ENCODE results near the gene COL20A1. TPM values are rescaled to one million over a fixed set of nuclear protein-coding genes. Genes with fewer than 3 reads are reported as not detected.

COL20A1 gene
- total RNA-seq, result under 1 TPM in 3 of 5 donors, not detected in 2; 0.16 to 0.35 (median 0.23) TPM
- not detected for total RNA-seq (2013)
- total RNA-seq, result 0 to 0.46 (median 0.15) reads per million in 29 experiments

DNA sequence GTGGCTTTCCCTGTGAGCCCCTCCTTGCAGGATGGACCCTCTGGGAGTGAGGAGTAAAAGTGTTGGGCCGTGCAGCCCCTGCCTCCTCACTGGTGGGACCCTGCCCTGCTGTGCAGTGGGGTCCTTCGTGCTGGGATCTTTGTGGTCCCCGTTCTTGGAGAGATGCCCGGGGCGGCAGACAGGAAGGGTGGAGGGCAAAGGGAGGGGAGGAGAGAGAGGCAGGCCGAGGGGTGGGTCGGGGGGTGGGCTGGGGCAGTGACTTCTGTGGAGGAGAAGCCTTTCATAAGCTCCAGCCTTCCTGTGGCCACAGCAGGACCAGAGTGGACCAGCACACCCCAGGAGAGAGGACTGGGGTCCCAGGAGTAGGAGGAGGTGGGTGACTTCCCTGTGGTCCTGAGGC, at the start of gene COL20A1:
Gene COL20A1 (plus strand): TSS at position 283 of the 400 bp plus-strand sequence. CDS start 1,922 bp downstream, outside the sequence.
- Histone ChIP-seq H3K27me3 (replicated peaks in 1 of 2; ENCODE audit: control insufficient read depth in 2 of 2, extremely low read depth in 1 of 2, insufficient read depth in 2 of 2, low read length in 1 of 2) (peaks cover 0 to 55% of the 10 kb centered on the region in 2 experiments), H3K4me3 (ENCODE audit: control insufficient read depth in 1 of 2, extremely low read depth in 1 of 2, low read length in 1 of 2) (no peak within 1 kb of the TSS), H3K4me1 (ENCODE audit: control insufficient read depth in 1 of 2, extremely low read depth in 1 of 2, insufficient read depth in 2 of 2, low read length in 2 of 2) (peaks cover 0 to 22% of the 10 kb centered on the region in 2 experiments), H3K27ac (ENCODE audit: low read length) (no peak within 1 kb of the TSS), H3K36me3 (ENCODE audit: control insufficient read depth in 2 of 2, extremely low read depth in 1 of 2, insufficient read depth in 1 of 2, low read length in 1 of 2) (peaks cover 1 to 3% of the 10 kb centered on the region in 2 donors), H3K9me3 (no peaks in the 10 kb centered on the region)
- no peak for DNase-seq
- H3K4me1 Mint-ChIP-seq, result peaks cover 8 to 12% (median 9%) of the 10 kb centered on the region in 3 donors
- WGBS (ENCODE audit: insufficient coverage), result 34% methylated on average over 4 of the region's 7 CpGs
- no peaks in the 10 kb centered on the region for H3K9me3 Mint-ChIP-seq
- peaks cover 0 to 9% of the 10 kb centered on the region in 2 donors for H3K27me3 Mint-ChIP-seq
- CTCF ChIA-PET, result no interaction called here
- H3K36me3 Mint-ChIP-seq, result peaks cover 4% of the 10 kb centered on the region
- ATAC-seq (replicated peaks in 1 of 4), result no peak
- POLR2A ChIA-PET, result no interaction called here
- no peak within 1 kb of the TSS for H3K27ac Mint-ChIP-seq
- no peak within 1 kb of the TSS for H3K4me3 Mint-ChIP-seq

DNA sequence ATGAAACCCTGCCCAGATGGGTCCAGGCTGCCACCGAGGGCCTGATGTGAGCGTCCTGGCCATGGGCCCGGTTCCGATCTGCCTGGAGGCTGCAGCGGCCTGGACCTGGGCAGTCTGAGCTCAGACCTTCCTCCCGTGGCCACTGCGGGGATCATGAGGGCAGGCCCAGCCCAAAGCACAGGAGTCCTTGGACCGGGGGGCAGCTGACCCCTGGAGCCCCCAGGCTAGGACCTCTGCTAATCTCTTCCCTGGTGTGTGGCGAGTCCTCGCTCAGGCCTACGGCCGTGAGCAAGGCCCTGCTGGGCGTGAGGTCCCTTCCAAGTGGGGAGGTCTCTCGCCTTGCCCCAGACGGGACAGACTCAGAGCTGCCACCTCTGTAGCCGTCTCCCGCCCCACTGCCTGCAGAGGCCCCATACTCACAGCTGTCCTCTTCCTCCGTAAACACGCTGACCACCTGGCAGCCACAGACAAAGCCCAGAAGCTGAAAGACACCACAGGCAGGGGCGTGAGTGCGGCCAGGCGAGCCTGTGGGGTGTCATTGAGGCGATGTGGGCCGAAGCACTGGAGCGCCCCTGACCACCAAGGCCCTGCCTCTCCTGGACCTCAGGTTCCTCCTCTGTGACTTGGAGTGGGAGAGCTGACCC, 49.3 kb upstream of the COL20A1 start:
- H3K27me3 ChIP-seq (replicated peaks in 1 of 2; ENCODE audit: control insufficient read depth in 2 of 2, extremely low read depth in 1 of 2, insufficient read depth in 2 of 2, low read length in 1 of 2), result peaks cover 0 to 56% of the 10 kb centered on the region in 2 experiments
- no peak for ATAC-seq (replicated peaks in 1 of 4)
- Mint-ChIP-seq H3K27ac (no peak overlapping the region), H3K4me1 (no peaks in the 10 kb centered on the region), H3K4me3 (no peak overlapping the region), H3K36me3 (no peaks in the 10 kb centered on the region), H3K27me3 (peaks cover 14 to 34% of the 10 kb centered on the region in 2 donors), H3K9me3 (no peaks in the 10 kb centered on the region)
- 82% methylated on average over 20 of the region's 25 CpGs for WGBS (ENCODE audit: insufficient coverage)
- H3K9me3 ChIP-seq, result no peaks in the 10 kb centered on the region
- no peak overlapping the region for H3K4me3 ChIP-seq (ENCODE audit: control insufficient read depth in 1 of 2, extremely low read depth in 1 of 2, low read length in 1 of 2)
- H3K36me3 ChIP-seq (ENCODE audit: control insufficient read depth in 2 of 2, extremely low read depth in 1 of 2, insufficient read depth in 1 of 2, low read length in 1 of 2), result no peaks in the 10 kb centered on the region
- H3K27ac ChIP-seq (ENCODE audit: low read length), result no peak overlapping the region
- POLR2A ChIA-PET, result no interaction called here
- no peaks in the 10 kb centered on the region for H3K4me1 ChIP-seq (ENCODE audit: control insufficient read depth in 1 of 2, extremely low read depth in 1 of 2, insufficient read depth in 2 of 2, low read length in 2 of 2)
- DNase-seq, result no peak
- CTCF ChIA-PET, result no interaction called here

DNA sequence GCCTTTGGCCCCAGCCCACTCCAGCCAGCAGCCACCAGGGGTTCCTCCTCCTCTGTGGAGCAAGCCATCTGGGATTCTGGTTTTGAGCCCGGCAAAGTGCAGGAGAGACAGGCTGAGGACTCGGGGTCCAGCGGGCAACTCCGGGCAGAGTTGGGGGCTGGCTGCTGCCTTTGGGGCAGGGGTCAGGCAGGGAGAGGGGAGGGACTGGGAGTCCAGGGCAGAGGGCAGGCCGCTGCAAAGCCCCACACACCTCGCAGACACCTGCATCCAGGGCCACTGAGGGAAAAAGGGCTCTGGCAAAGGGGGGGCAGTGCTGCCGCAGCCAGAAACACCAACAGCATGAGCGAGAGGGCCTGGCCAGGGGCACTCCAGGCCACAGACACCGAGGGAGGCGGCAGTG, 48.5 kb upstream of the COL20A1 start:
- ATAC-seq (replicated peaks in 1 of 4) (no peak), DNase-seq (no peak)
- WGBS (ENCODE audit: insufficient coverage), result 84% methylated on average over 8 of the region's 10 CpGs
- Mint-ChIP-seq H3K36me3 (no peaks in the 10 kb centered on the region), H3K4me3 (no peak overlapping the region), H3K4me1 (no peaks in the 10 kb centered on the region), H3K9me3 (no peaks in the 10 kb centered on the region), H3K27me3 (peaks cover 17 to 40% of the 10 kb centered on the region in 2 donors), H3K27ac (no peak overlapping the region)
- Histone ChIP-seq H3K27me3 (replicated peaks in 1 of 2; ENCODE audit: control insufficient read depth in 2 of 2, extremely low read depth in 1 of 2, insufficient read depth in 2 of 2, low read length in 1 of 2) (peaks cover 0 to 63% of the 10 kb centered on the region in 2 experiments), H3K27ac (ENCODE audit: low read length) (no peak overlapping the region), H3K4me1 (ENCODE audit: control insufficient read depth in 1 of 2, extremely low read depth in 1 of 2, insufficient read depth in 2 of 2, low read length in 2 of 2) (no peaks in the 10 kb centered on the region), H3K9me3 (no peaks in the 10 kb centered on the region), H3K4me3 (ENCODE audit: control insufficient read depth in 1 of 2, extremely low read depth in 1 of 2, low read length in 1 of 2) (no peak overlapping the region), H3K36me3 (ENCODE audit: control insufficient read depth in 2 of 2, extremely low read depth in 1 of 2, insufficient read depth in 1 of 2, low read length in 1 of 2) (no peaks in the 10 kb centered on the region)
- POLR2A ChIA-PET, result no interaction called here
- CTCF ChIA-PET, result no interaction called here

DNA sequence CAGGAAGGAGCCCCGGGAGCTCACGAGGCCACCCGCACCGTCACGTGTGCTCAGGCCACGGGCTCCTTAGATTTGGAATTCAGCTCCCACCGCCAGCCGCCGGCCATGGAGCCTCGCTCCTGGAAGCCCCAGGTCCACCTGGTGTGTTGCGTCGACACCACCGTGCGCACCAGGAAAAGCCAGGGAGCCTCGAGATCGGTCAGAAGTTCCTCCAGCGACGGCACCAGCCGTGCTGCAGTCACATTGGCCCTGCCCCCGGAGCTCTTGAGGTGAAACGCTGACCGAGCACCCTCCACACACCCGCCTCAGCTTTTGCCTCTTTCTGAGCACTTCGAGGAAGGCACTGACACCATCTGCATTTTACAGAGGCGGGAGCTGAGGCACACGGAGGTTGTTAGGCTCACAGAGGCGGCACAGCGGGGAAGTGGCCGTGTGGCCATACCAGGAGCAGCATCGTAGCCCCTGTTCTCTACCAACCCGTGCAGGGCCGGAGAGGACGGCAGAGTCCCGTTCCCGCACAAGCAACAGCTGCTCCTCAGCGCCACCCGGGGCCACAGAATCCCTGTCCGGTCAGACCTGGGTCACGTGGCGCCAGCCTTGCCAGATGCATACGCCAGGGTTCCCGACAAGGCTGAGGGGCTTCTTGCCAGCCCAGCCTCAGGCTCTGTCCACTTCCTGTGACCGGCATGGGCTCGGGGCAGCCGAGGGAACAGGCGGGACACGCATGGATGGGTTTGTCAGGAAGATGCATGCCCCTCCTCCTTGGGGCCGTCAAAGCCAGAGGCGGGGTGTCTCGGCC, 46.3 kb upstream of the COL20A1 start:
- Histone ChIP-seq H3K27ac (ENCODE audit: low read length) (no peak overlapping the region), H3K4me3 (ENCODE audit: control insufficient read depth in 1 of 2, extremely low read depth in 1 of 2, low read length in 1 of 2) (no peak overlapping the region), H3K36me3 (ENCODE audit: control insufficient read depth in 2 of 2, extremely low read depth in 1 of 2, insufficient read depth in 1 of 2, low read length in 1 of 2) (no peaks in the 10 kb centered on the region), H3K4me1 (ENCODE audit: control insufficient read depth in 1 of 2, extremely low read depth in 1 of 2, insufficient read depth in 2 of 2, low read length in 2 of 2) (no peaks in the 10 kb centered on the region), H3K27me3 (replicated peaks in 1 of 2; ENCODE audit: control insufficient read depth in 2 of 2, extremely low read depth in 1 of 2, insufficient read depth in 2 of 2, low read length in 1 of 2) (peaks cover 0 to 69% of the 10 kb centered on the region in 2 experiments), H3K9me3 (no peaks in the 10 kb centered on the region)
- H3K4me1 Mint-ChIP-seq, result no peaks in the 10 kb centered on the region
- H3K36me3 Mint-ChIP-seq, result no peaks in the 10 kb centered on the region
- no peak overlapping the region for H3K4me3 Mint-ChIP-seq
- no peak for ATAC-seq (replicated peaks in 1 of 4)
- DNase-seq, result no peak
- H3K27me3 Mint-ChIP-seq, result peaks cover 30 to 53% of the 10 kb centered on the region in 2 donors
- no peak overlapping the region for H3K27ac Mint-ChIP-seq
- H3K9me3 Mint-ChIP-seq, result no peaks in the 10 kb centered on the region
- WGBS (ENCODE audit: insufficient coverage), result 33% methylated on average over 44 of the region's 50 CpGs
- CTCF ChIA-PET, result interaction anchor here in 1 of 2 donors (0.8 kb wide), 1 partner anchor 23 kb away, joined by 6 read pairs; no protein-coding TSS in a partner anchor
- POLR2A ChIA-PET, result no interaction called here

DNA sequence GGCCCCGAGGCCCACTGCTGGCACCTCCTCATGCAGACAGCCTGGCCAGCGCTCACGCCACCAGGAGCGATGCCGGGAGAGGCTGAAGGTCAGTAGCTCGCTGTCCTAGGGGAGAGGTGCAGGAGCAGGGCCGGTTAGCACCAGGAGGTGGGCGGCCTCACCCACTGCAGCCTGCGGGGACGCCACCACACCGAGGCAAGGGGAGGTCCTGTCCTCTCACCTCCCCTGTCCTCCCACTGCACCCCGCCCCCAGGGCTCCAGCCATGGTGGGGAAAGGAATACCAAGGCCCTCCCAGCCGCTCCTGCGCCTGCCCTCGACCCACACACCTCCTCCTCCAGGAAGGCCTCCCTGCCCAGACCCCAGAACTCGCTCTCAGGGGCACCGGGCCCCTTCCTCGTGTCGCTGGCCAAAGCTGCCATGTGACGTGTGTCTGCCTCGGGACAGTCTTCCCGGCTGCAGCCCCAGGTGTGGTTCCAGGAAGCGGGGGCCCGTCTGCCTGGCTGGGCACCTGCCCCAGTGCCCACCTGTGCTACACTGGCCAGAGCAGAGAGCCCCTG, 45.2 kb upstream of the COL20A1 start:
- WGBS (ENCODE audit: insufficient coverage), result 61% methylated on average over 17 of the region's 24 CpGs
- Mint-ChIP-seq H3K9me3 (no peaks in the 10 kb centered on the region), H3K27me3 (peaks cover 37 to 60% of the 10 kb centered on the region in 2 donors), H3K27ac (no peak overlapping the region), H3K4me3 (no peak overlapping the region), H3K4me1 (peaks cover 0 to 4% (median 2%) of the 10 kb centered on the region in 3 donors), H3K36me3 (no peaks in the 10 kb centered on the region)
- H3K27ac ChIP-seq (ENCODE audit: low read length), result no peak overlapping the region
- peaks cover 0 to 75% of the 10 kb centered on the region in 2 experiments for H3K27me3 ChIP-seq (replicated peaks in 1 of 2; ENCODE audit: control insufficient read depth in 2 of 2, extremely low read depth in 1 of 2, insufficient read depth in 2 of 2, low read length in 1 of 2)
- ChIA-PET CTCF (no interaction called here), POLR2A (no interaction called here)
- no peak overlapping the region for H3K4me3 ChIP-seq (ENCODE audit: control insufficient read depth in 1 of 2, extremely low read depth in 1 of 2, low read length in 1 of 2)
- ATAC-seq (replicated peaks in 1 of 4) (no peak), DNase-seq (no peak)
- H3K9me3 ChIP-seq, result no peaks in the 10 kb centered on the region
- no peaks in the 10 kb centered on the region for H3K36me3 ChIP-seq (ENCODE audit: control insufficient read depth in 2 of 2, extremely low read depth in 1 of 2, insufficient read depth in 1 of 2, low read length in 1 of 2)
- H3K4me1 ChIP-seq (ENCODE audit: control insufficient read depth in 1 of 2, extremely low read depth in 1 of 2, insufficient read depth in 2 of 2, low read length in 2 of 2), result no peaks in the 10 kb centered on the region

DNA sequence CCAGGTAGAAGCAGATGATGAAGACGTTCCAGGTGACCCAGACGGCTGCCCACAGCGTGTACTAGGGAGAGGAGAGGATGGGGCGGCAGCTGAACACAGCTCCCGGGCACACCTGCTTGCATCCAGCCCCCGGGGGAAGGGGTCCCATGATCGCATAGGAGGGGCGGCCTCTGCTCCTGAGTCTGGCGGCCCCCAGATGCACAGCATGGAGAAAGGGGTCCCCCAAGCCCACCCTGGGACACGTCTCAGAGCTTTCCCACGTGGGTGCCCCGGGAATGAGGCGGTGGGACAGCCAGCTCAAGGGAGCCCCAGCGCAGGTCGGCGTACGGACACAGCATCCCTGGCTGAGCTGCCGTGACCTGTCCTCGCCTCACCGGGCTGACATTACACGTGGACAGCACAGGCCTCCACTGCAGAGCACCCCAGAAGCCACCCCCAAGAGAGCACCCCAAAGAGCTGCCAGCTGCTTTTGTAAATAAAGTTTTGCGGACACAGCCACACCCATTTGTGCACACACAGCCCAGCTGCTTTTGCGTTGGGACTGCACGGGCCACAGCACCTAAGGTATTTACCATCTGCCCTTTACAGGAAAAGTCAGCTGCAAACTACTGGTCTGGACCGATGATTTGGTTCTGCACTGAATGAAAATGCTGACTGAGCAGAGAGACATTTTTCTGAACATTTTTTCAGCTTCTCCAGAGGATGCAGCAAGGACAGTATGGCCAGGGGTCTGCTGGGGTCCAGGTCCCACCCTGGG, 44.0 kb upstream of the COL20A1 start:
- 74% methylated on average over 23 of the region's 25 CpGs for WGBS (ENCODE audit: insufficient coverage)

More for the DNA sequence above, 44.0 kb upstream of the COL20A1 start:
- H3K4me1 Mint-ChIP-seq, result peaks cover 5 to 8% (median 6%) of the 10 kb centered on the region in 3 donors
- no peaks in the 10 kb centered on the region for H3K9me3 Mint-ChIP-seq
- H3K27me3 ChIP-seq (replicated peaks in 1 of 2; ENCODE audit: control insufficient read depth in 2 of 2, extremely low read depth in 1 of 2, insufficient read depth in 2 of 2, low read length in 1 of 2), result peaks cover 0 to 78% of the 10 kb centered on the region in 2 experiments
- peaks cover 0 to 10% of the 10 kb centered on the region in 2 experiments for H3K4me1 ChIP-seq (ENCODE audit: control insufficient read depth in 1 of 2, extremely low read depth in 1 of 2, insufficient read depth in 2 of 2, low read length in 2 of 2)
- H3K27me3 Mint-ChIP-seq, result peaks cover 42 to 61% of the 10 kb centered on the region in 2 donors
- H3K36me3 ChIP-seq (ENCODE audit: control insufficient read depth in 2 of 2, extremely low read depth in 1 of 2, insufficient read depth in 1 of 2, low read length in 1 of 2), result no peaks in the 10 kb centered on the region
- ChIA-PET CTCF (no interaction called here), POLR2A (no interaction called here)
- H3K27ac ChIP-seq (ENCODE audit: low read length), result no peak overlapping the region
- ATAC-seq (replicated peaks in 1 of 4) (no peak), DNase-seq (no peak)
- no peaks in the 10 kb centered on the region for H3K9me3 ChIP-seq
- H3K27ac Mint-ChIP-seq, result no peak overlapping the region
- no peak overlapping the region for H3K4me3 Mint-ChIP-seq
- H3K36me3 Mint-ChIP-seq, result no peaks in the 10 kb centered on the region
- no peak overlapping the region for H3K4me3 ChIP-seq (ENCODE audit: control insufficient read depth in 1 of 2, extremely low read depth in 1 of 2, low read length in 1 of 2)
